NCI-H345 treated with DMSO at 0.1 percent for 48 hours (cell line): Measurements from ENCODE around the gene SH3PXD2A.

Experiments
- DNase-seq: peaks from one replicate; lab custom pipeline; 2025; ENCODE audit not compliant: unreplicated experiment; lab: John Stamatoyannopoulos, UW

The SH3PXD2A gene

GRCh38 chr10:103712146-103712545 lies 143.2 kb downstream of the SH3PXD2A start:
- DNase-seq: no peak

- DNase-seq: no peak
These were observed 143.9 kb downstream of the SH3PXD2A start for GRCh38 chr10:103711351-103711994.

DNA sequence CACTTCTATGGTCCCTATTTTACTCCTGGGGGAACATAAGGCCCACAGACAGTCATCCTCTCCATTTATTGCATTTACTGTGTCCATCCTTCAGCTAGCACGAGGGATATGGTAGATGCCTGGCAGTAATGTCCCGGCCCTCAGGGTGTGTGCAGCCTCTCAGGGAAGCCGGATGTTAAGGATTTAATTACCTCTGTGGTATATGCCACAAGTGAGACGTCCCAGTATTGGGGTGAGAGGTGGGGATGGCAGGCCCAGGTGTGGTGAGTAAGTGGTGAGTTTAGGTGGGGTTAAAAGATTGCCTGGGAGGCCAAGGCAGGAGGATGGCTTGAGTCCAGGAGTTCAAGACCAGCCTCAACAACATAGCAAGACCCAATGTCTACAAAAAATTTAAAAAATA lies 144.9 kb downstream of the SH3PXD2A start:
- no peak for DNase-seq

DNA sequence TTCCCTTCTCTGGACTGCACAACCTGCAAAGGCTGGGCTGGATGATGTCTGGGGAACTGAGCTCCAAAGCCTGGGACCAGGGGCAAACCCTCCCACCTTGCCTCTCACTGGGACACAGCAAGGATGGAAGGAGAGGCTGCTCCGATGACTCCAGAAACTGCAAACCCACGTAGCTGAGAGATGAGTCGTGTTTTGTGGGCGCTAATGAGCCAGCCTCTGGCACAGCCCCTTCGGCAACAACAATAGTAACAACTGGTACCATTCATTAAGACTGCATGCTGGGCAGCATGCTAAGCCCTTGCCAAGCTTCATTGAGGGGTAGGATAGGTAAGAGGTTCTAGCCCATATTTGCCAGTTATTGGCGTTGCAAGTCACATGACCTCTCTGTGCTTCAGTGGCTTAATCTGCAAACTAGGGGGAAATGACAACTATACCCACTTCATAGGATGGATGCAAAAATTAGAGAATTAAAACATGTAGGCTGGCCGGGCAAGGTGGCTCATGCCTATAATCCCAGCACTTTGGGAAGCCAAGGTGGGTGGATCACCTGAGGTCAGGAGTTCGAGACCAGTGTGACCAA lies 145.9 kb downstream of the SH3PXD2A start:
- DNase-seq: no peak

DNA sequence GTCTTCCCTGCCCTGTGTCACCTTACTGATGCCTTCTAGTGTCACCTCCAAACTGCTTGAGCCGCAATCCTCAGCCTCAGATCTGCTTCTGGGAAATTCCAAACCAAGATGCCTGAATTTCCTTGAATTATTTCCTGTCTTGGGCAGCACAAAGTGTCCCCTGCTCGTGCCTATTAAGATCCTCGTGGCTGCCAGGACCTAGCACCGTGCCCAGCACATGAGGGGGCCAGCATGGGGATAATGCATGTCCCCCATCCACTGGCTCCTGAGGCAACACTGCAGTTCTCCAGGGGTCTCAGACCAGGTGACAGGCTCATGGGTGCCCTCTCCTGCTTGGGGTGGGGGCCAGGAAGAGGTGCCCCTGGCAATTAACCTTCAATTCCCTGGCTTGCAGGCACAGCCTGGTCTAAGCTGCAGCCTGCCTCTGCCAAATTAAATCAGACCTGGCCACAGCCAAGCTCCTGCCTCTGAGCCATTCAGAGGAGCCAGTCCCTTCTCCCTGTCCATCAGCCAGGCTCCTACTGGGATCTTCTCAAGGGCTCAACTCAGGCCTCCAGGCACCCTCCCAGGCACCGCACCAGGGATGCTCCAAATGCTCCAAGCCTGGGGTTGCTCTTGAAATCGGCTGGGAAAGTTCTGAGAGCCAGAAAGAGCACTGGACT lies 146.6 kb downstream of the SH3PXD2A start:
- no peak for DNase-seq

GRCh38 chr10:103707956-103708626 lies 147.3 kb downstream of the SH3PXD2A start:
- no peak for DNase-seq

- DNase-seq: no peak
These were observed 148.6 kb downstream of the SH3PXD2A start for GRCh38 chr10:103706762-103707161.

DNA sequence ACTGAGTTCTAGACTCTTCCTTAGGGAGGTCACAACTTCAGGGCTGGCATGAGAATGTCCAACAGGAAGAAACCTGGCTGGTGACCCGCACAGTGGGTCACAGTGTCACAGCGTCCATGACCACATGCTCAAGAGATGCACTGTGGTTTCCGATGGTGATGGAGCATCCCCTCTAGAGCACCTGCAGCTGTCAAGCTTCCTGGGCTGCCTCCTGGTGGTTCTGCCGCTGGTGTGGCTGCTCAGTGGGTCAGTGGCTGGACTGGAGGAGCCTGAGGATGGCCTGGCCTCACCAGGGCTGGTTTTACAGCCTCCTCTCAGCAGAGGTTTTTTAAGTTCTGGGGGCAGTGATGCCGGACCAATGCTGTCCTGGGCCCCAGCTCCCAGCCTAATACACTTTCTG lies 149.3 kb downstream of the SH3PXD2A start:
- DNase-seq: no peak

DNA sequence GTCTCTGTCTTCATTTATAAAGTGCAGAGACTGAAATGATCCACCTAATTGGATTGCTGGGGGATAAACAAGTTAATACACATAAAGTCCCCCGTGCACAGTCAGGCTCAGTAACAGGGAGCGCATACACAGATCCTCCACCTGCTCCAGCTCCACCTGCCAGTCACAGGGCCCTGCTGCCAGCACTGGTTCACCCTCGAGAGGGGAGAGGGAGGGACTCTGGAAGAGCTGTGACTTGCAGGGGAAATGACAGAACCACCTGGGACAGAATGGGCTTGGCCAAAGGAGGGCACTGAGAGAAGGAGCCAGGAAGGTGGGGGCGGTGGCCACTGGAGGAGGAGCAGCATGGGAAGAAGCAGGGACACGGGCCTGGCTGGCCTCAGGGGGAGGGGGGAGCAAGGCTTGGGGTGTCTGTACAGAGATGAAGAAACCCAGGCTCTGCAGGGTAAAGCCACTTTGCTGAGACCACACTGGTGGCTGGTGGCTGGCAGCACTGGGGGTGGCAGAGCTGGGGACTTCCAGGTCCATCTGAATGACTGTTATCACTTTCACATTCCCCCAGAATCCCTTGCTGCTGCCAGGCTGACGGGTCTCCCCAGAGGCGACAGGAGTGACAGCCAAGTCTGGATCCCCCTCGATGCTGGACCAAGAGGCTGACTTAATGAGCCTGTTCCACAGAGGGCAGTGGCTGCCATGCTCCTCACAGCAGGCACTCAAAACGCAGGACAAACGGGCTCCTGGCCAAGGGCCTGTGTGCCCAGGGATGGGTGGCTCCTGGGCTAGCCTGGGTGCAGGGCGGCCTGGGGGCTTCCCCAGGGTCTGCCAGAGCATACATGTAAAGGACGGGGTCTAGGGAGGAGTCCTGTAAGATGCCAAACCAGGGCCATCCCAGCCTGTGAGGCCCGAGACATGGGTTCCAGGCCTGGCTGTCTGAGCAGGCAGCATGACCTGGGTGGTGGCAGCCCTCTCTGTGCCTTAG lies 151.1 kb downstream of the SH3PXD2A start:
- no peak for DNase-seq

- no peak for DNase-seq
These were observed 153.8 kb downstream of the SH3PXD2A start for GRCh38 chr10:103701380-103702222.

- DNase-seq: no peak
These were observed 155.0 kb downstream of the SH3PXD2A start for GRCh38 chr10:103700436-103700715.

- DNase-seq: no peak
These were observed 155.6 kb downstream of the SH3PXD2A start for GRCh38 chr10:103699611-103700435.

- no peak for DNase-seq
These were observed 157.1 kb downstream of the SH3PXD2A start for GRCh38 chr10:103698266-103698665.

DNA sequence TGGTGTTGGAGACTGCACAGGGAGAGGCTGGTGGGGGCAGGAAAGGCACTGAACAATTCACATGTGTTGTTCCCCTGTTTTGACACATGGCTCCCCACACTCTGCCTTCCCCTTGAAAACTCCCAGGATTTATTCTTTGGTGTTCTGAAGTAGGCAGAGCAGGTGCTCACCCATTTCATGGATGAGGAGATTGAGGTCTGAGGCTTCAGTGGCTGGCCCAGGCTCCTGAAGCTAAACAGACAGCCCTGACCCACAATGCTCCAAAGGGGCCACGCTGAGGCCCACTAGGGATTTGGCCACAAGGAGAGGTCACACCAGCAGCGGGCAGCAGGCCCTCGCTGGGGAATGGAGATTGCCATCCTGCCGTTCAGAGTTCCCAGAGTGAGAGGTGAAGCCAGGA lies 157.6 kb downstream of the SH3PXD2A start:
- no peak for DNase-seq

GRCh38 chr10:103696411-103697145 lies 158.8 kb downstream of the SH3PXD2A start:
- DNase-seq: no peak

DNA sequence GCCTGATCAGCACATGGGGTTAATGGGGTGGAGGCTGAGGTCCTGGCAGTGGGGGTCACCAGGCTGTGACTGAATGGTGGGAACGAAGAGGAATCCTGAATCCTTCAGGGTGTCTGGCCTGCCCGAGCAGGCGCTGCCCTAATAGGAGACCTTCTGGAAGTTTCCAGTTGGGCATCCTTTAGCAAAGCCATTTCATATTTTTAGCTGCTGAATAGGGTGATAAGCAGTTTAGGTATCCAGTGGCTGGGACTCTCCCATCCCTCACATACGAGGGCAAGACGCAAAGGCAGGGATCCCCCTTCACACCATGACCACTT lies 159.3 kb downstream of the SH3PXD2A start:
- no peak for DNase-seq

DNA sequence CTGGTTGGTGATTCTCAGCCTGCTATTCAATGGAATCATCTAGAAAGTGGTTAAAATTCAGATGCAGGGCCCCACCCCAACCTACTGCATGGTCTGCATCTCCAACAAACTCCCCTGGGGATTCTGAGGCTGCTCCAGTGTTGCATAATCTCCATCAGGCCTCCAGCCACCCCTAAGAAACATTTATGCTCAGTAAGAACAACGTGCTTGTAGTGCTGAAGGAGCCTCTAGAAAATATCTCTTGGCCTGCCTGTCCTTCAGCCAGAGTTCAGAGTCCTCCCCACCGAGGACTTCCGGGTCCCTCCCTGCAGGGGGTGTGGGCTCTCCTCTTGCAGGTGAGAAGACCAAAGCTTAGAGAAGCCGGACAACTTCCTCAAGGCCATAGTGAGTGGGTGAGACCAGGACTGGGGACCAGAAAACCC lies 159.8 kb downstream of the SH3PXD2A start:
- DNase-seq: no peak

DNA sequence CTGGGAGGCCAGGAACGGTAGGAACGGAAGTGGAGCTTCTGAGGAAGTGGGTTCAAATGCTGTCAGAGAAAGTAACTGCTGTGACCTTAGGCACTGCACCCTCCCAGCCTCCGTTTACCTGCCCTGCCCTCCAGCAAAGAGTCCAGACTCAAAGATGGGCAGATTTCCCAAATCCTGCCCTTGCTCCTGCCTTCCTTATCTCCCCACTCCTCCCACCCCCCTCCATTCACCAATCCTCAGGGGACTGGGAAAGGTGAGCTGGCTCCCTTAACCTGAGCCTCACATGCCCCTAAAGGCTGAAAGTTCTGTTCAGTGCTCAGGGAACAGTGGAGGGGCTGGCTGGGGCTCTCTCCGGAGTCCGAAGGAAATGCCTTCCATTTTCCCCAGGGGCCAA lies 161.6 kb downstream of the SH3PXD2A start:
- DNase-seq: no peak
